Liver (tissue), 3 donors: ENCODE measurements around the gene LYPD8.

Source experiments
- ATF3 ChIP-seq: IDR thresholded peaks from 2 replicates; pipeline ENCODE4 v1.6.1; 2016; ENCODE audit warnings: antibody characterized with exemption
- CTCF ChIP-seq: fragments of 150-350 bp; IDR thresholded peaks from 2 replicates; pipeline ENCODE4 v1.5.1; 2017; ENCODE audit warnings: improper control_type of control experiment, low read depth, low read length; ENCODE audit not compliant: missing input control
- EGR1 ChIP-seq, 2 donors: IDR thresholded peaks; 2 replicates each; pipeline ENCODE4 v1.6.1; 2016 to 2018; ENCODE audit warnings: antibody characterized with exemption in 2 of 2, low read depth in 2 of 2
- GABPA ChIP-seq, 2 donors: IDR thresholded peaks in 1 of 2; conservative IDR thresholded peaks in 1 of 2; 2 replicates each; pipeline ENCODE4 v1.6.1; 2016; ENCODE audit warnings: antibody characterized with exemption in 2 of 2, mild to moderate bottlenecking in 1 of 2, moderate library complexity in 1 of 2
- HNF4G ChIP-seq: IDR thresholded peaks from 2 replicates; pipeline ENCODE4 v1.6.1; 2016; ENCODE audit warnings: antibody characterized with exemption
- JUND ChIP-seq, 2 donors: IDR thresholded peaks; 2 replicates each; pipeline ENCODE4 v1.6.1; 2016; ENCODE audit warnings: antibody characterized with exemption in 2 of 2
- MAX ChIP-seq: IDR thresholded peaks from 2 replicates; pipeline ENCODE4 v1.6.1; 2016; ENCODE audit warnings: antibody characterized with exemption
- REST ChIP-seq: IDR thresholded peaks from 2 replicates; pipeline ENCODE4 v1.6.1; 2016; ENCODE audit warnings: antibody characterized with exemption, mild to moderate bottlenecking
- SP1 ChIP-seq: IDR thresholded peaks from 2 replicates; pipeline ENCODE4 v1.6.1; 2018; ENCODE audit warnings: antibody characterized with exemption, mild to moderate bottlenecking
- TAF1 ChIP-seq: conservative IDR thresholded peaks from 2 replicates; pipeline ENCODE4 v1.6.1; 2016; ENCODE audit warnings: antibody characterized with exemption, mild to moderate bottlenecking
- YY1 ChIP-seq: IDR thresholded peaks from 2 replicates; pipeline ENCODE4 v1.6.1; 2016; ENCODE audit warnings: antibody characterized with exemption, mild to moderate bottlenecking
- donor health status: healthy.
- donor health status: healthy.

GRCh38 chr1:248804771-248805681 is 49.5 kb upstream of the LYPD8 start:
- TF ChIP-seq CTCF (no peak), YY1 (no peak), SP1 (no peak), HNF4G (no peak), REST (no peak), JUND (IDR thresholded peaks at IDR 0.05) (no peak), MAX (no peak), GABPA (IDR thresholded peaks at IDR 0.05 in 1 of 2, conservative IDR thresholded peaks at IDR 0.05 in 1 of 2) (no peak), TAF1 (no peak), EGR1 (IDR thresholded peaks at IDR 0.05; ENCODE audit: low read depth in 2 of 2) (no peak), ATF3 (no peak)
